GM18858 (cell line): Measurements from ENCODE around the gene OR2T34.
"Not testable (repeated sequence)": the region's sequence is repeated elsewhere in the genome, so short reads cannot be mapped to it uniquely, and the experiment has no call there.

Experiments used
- ATAC-seq: cut with Tn5 transposase; IDR thresholded peaks from one replicate; pipeline ENCODE4 v1.9.1; 2021; ENCODE audit not compliant: unreplicated experiment

The OR2T34 gene

GRCh38 chr1:248574657-248575056, at the start of gene OR2T34:
Gene OR2T34 (minus strand): TSS chr1:248574757. CDS start chr1:248574757, 0 bp downstream.
- ATAC-seq, result not testable (repeated sequence)

- ATAC-seq, result peak; percentile 96
These were observed 48.0 kb upstream of the OR2T34 start for GRCh38 chr1:248622570-248623001.

DNA sequence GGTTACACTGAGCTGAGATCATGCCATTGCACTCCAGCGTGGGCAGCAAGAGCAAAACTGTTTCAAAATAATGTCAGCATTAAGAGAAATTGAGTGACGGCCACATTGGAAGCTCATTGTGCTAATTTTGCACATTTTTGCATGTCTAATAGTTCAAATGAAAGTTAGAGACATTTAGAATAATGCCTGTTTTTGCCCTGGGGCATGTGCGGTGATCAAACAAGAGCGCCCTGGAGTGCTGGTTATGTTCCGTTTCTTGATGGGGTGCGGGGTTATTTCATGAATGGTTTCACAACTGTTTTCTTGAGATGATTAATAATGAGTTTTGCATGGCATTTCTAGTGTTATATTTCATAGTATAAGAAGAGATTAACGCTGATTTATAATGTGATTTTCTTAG, 47.2 kb upstream of the OR2T34 start:
- ATAC-seq, result no peak

DNA sequence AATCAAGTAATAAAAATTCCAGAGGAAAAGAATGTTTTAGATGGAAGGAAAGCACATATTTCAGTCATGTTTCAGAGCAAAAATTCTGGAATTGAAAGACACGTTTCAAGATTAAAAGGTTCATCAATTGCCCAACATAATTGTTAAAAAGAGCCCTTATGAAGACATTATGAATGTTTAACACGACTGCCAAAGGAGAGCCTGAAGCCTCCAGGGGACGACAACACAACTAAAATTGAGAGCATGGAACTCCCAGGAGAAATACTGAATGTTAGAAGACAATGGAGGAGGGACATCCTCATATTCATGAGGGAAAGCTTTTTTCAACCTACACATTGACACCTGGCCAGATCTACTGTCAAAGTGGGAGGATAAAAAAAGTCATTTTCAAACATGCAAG, 44.3 kb upstream of the OR2T34 start:
- no peak for ATAC-seq

GRCh38 chr1:248618119-248618518, 43.6 kb upstream of the OR2T34 start:
- no peak for ATAC-seq

- ATAC-seq, result peak; percentile 63
These were observed 39.2 kb upstream of the OR2T34 start for GRCh38 chr1:248613742-248614141.

DNA sequence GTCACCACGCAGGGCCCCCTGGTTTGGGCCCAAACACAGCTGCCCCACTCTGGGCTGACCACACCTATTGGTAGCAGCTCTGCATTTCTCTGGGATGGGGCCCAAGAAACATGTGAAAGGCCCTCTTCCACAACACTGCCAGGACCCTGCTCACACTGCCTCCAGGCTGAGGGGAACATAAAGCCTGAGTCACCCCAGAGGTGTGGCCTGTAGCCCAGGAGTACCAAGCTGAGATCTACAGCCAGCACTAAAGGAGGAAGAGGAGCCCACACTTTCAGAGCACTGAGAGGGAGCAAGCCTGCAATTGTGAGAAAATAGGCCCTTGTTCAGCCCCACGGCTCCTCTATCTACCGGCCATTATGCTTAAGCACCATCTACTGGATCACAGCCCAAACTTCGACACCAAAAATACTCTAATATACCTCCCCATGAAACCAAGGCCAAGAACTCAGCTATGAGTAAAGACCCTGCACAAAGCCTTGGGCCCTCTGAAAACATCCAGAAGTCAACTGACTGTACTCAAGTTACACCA, 37.4 kb upstream of the OR2T34 start:
- ATAC-seq, result no peak

DNA sequence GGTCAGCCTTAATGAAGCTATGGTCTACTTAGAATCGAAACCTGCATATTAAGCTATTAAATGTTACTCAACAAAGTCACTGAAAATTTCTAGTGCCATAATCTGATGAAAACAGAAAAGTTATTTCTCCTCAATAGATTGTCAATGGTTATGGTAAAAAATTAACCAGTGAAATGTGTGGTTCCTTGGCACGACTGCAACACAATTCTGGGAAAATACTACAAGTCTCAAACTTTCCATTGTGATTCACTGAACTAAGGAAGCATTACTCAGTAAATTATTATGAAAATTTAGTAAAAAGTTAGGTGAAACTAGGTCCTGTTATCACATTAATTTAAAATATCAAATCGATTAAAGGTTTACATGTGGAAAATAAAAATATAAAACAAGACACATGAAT, 35.7 kb upstream of the OR2T34 start:
- ATAC-seq, result no peak

DNA sequence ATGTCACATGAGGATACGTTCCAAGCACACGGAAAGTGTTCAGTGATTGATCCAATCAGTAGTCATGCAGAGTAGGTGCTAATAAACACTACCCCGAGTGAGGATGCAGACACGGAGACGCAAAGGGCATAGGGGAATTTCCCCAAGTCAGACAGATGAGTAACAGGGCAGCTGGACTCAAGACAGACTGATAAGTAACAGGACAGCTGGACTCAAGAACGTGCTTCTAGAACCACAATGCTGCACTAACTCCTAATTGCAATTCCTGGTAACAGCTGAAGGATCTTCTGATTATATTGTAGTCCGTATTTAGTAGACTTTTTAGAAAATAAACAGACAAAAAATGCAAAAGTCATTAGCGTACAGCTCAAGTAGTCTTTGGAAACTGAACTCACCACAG, 24.8 kb upstream of the OR2T34 start:
- ATAC-seq, result no peak

GRCh38 chr1:248597589-248597988, 23.0 kb upstream of the OR2T34 start, which contains the start of gene OR2T10:
Gene OR2T10 (minus strand): TSS chr1:248597700. CDS start chr1:248593768, 3,932 bp downstream.
- ATAC-seq, result no peak

DNA sequence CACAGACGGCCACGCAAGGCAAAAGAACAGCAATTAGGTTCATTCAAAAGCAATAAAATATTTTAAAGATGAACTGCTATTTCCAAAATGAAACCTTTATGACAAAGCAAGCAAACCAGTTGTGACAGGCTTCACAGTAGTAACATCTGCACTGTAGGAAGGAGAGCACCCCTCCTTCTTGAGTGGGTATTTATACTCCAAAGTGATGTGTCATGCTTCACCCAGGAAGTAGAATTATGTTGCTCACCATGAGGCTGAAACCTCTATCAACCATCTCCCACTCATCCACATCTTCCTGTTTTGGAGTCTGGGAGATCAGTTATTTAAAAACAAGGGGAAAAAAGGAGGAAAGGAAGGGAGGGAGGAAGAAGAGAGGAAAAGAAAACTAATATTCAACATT, 22.1 kb upstream of the OR2T34 start:
- ATAC-seq, result no peak

- no peak for ATAC-seq
These were observed 18.7 kb upstream of the OR2T34 start for GRCh38 chr1:248593226-248593625.

DNA sequence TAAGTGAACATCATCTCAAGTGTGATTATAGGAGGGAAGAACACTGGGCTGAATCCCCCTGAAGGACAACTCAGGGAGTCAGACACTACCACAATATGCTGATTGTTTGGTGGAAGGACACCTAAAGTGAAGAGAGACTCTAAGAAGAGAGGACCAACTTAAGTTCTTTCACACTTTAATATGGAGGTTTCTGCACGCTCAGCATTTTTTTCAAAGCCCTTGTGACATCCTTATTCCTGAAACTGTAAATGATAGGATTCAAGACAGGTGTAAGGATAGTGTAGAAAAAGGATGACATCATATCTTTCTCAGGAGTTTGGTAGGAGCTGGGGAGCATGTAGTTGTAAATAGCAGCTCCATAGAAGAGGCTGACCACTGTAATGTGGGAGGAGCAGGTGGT, 18.1 kb upstream of the OR2T34 start:
- ATAC-seq, result no peak

DNA sequence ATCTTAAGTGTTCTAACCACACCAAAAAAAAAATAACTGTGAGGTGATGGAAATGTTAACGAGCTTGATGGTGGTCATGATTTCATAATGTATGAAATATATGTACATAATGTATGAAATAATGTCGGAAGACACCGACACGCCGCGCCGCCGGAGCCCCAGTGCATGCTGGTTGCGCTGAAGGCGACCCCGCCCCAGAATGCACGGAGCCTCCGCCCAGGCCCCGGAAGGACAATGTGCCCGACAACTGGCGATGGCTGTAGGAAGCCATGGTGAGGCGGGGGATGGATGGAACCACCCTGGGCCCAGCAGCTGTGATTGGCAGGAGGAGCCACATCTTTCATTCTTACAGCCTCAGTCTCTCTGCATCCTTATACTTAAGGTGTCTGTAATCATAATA, 15.5 kb upstream of the OR2T34 start:
- no peak for ATAC-seq

DNA sequence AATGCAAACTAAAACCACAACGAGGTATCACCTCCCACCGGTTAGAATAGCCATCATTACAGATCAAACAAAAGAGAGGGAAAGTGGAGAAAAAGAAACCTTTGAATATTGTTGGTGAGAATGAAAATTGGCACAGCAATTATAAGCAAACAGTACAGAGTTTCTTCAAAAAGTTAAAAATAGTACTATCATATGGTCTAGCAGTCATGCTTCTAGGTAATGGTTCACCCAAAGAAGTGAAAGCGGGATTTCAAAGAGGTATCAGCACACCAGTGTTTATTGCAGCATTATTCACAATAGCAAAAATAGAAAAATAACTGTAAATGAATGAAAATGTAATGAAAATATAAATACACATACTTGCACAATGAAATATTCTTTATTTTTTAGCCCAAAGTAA, 14.8 kb upstream of the OR2T34 start:
- ATAC-seq, result no peak

- ATAC-seq, result no peak
These were observed 10.7 kb upstream of the OR2T34 start for GRCh38 chr1:248585266-248585665.

GRCh38 chr1:248576260-248576980, 1.9 kb upstream of the OR2T34 start:
- no peak for ATAC-seq

GRCh38 chr1:248573856-248574255, 701 bp downstream of the OR2T34 start:
- ATAC-seq, result not testable (repeated sequence)

DNA sequence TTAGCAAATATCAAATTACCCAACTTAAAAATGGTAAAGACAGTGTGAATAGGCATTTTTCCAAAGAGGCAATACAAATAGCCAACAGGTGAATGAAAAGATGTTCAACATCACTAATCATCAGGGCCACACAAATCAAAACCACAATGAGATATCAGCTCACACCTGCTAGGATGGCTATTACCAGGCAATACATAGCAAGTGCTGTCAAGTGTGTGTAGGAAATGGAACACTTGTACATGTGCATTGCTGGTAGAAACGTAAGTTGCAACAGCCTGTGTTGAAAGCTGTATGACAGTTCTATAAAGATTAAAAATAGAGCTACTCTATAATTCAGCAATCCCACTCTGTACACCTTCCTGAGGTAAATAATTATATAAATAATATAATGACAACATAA, 2.5 kb downstream of the OR2T34 start:
- peak; percentile 89 for ATAC-seq

GRCh38 chr1:248570811-248571210, 3.7 kb downstream of the OR2T34 start:
- ATAC-seq, result not testable (repeated sequence)

GRCh38 chr1:248569049-248569448, 5.5 kb downstream of the OR2T34 start:
- ATAC-seq, result not testable (repeated sequence)

DNA sequence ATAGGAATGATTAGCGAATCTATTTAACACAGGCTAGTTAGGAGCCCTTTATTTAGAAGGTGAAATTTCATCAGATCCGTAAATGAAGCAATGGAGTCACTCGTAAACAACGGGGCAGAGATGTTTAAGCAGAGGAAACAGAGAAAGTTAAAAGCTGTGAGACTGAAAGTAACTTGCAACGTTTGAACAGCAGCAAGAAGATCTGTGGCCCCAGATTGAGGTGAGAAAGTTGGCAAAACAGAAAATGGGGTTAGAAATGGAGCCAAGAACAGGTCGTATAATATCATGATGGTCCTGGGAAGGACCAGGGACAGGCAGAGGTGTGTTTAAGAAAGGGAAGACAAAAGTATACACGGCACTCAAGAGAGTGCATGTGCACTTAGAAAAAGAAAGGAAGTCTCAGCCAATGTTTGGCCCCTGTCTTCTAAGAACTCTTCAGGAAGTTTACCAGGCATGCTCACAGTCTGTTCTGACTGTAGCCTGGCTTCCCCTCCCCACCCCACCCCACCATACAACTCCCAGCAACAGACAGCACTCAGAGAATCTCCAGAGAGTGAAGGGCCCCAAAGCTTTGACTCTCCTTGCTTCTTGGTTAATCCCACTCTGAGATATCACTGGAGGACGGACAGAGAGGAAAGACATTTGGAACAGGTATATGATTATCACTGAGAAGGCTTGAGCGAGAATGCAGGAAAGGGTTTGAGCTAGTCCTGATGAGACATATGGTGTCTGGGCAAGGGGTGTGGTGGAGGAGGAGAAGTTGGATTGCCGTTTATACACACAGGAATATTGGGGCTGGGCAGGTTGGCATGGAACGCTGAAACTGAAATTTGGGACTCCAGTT, 8.8 kb downstream of the OR2T34 start:
- not testable (repeated sequence) for ATAC-seq
